H54 (cell line): Measurements from ENCODE around the gene STK11.

Source experiments
- DNase-seq: peaks from one replicate; pipeline ENCODE4 v3.0.0; 2011; ENCODE audit warnings: low spot score, mixed read lengths; ENCODE audit not compliant: insufficient read length
- FAIRE-seq: peaks from 3 replicates; lab custom pipeline; 2011; peaks lifted over from hg19 to GRCh38; lab: Jason Lieb, UNC
- POLR2A ChIP-seq: IDR thresholded peaks from 2 replicates; pipeline ENCODE4 v1.6.1; 2011; ENCODE audit warnings: low read depth, mild to moderate bottlenecking, low read length

Gene STK11

DNA sequence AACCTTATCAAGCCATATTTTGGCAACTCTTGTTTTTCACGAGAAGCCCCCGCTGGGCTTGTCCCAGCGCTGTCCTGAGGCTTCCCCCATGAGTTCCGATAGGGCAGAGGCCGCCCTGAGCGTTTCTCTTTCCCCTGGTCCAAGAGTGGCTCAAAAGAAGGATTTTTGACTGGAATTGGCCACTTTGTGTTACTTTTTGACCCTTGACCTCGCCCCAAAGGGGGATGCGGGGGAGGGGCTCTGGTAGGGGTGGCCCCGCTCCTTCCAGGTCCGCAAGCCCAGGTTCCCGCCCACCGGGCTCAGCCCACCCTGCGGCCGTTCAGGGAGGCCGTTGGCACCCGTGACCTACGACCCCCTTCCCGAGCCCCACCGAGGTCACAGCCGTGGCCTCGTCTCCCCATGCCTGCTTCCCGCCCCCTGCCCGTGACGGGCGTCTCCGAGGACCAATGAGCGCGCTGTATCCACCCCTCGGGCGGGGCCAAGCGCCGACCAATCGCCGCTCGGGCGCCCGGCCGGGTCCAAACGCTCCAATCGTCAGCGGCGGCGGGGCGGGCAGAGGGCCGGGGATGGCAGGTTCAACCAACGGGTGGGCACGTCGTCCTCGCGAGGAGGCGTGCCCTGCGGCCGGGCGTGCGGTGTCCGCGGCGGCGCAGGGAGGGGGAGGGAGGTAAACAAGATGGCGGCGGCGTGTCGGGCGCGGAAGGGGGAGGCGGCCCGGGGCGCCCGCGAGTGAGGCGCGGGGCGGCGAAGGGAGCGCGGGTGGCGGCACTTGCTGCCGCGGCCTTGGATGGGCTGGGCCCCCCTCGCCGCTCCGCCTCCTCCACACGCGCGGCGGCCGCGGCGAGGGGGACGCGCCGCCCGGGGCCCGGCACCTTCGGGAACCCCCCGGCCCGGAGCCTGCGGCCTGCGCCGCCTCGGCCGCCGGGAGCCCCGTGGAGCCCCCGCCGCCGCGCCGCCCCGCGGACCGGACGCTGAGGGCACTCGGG, at the start of gene STK11:
Gene STK11 (plus strand): TSS at position 665 of the 986 bp plus-strand sequence. CDS start 1,136 bp downstream, outside the sequence.
- peak; percentile 98 for DNase-seq
- peak; percentile 84 for TF ChIP-seq POLR2A
- no peak for FAIRE-seq

- no peak for DNase-seq
- no peak for FAIRE-seq
These were observed 49.2 kb upstream of the STK11 start for GRCh38 chr19:1156305-1156801.

GRCh38 chr19:1156830-1157615, 48.6 kb upstream of the STK11 start:
- FAIRE-seq, result no peak
- no peak for TF ChIP-seq POLR2A
- DNase-seq, result no peak

More at GRCh38 chr19:1156305-1156801, 49.2 kb upstream of the STK11 start:
- TF ChIP-seq POLR2A, result no peak

- DNase-seq (no peak), FAIRE-seq (no peak)
- TF ChIP-seq POLR2A, result no peak
These were observed 47.4 kb upstream of the STK11 start for GRCh38 chr19:1157931-1158884.

- TF ChIP-seq POLR2A, result no peak
- no peak for DNase-seq
- no peak for FAIRE-seq
These were observed 46.6 kb upstream of the STK11 start for GRCh38 chr19:1158885-1159448.

DNA sequence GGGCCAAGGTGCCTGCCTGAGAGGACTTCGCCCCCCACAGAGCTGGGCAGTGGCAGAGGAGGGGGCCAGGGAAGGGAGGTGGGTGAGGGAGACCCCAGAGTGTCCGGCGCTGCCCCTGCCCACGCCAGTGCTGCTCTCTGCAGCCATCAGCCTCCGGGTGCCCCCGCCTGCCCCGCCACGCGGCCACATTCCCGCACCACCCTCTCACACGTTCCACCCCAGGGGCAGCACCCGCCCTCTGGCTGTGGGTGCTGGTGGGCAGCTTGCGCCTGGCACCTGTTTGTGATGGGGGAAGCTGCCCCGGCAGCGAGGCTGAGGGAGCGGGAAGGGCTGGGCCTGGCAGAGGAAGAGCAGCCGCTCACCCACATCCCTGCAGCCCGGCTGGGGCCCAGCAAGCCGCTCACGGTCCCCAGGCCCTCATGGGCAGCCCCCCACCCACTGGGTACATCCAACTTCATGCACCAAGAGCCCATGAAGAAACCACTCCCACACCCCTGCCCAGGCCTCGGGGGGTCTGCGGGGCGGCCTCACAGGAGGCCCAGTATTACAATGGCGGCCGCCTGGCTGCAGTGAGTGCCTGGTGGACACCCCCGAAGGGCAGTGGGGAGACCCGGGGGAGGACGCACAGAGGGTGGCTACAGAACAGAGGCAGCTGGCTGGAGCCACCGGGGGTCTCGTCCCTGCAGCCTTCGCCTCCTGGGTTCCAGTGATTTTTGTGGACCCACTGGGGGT, 45.5 kb upstream of the STK11 start:
- no peak for FAIRE-seq

DNA sequence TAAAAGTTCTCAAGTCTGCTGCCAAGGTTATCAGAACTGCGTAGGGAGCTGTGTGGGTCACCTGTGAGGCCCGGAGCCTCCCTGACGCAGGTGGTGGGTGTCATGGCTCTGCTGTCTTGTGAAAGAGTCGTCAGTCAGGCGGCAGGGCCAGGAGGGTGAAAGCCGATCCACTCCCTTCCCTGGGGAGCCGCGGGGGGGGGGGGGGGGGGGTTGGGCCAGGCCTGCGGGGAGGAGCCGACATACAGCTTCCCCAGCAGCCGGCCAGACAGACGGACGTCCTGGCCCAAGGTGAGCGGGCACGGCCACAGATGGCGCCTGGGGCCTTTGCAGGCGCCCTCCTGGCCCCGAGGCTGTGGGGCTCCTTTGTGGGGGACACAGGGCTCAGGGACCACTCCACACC, 43.9 kb upstream of the STK11 start:
- DNase-seq, result peak; percentile 76
- no peak for FAIRE-seq
- TF ChIP-seq POLR2A, result no peak

More for the DNA sequence above, 45.5 kb upstream of the STK11 start:
- no peak for DNase-seq
- no peak for TF ChIP-seq POLR2A

- no peak for DNase-seq
- no peak for TF ChIP-seq POLR2A
- FAIRE-seq, result no peak
These were observed 42.9 kb upstream of the STK11 start for GRCh38 chr19:1162404-1163282.

DNA sequence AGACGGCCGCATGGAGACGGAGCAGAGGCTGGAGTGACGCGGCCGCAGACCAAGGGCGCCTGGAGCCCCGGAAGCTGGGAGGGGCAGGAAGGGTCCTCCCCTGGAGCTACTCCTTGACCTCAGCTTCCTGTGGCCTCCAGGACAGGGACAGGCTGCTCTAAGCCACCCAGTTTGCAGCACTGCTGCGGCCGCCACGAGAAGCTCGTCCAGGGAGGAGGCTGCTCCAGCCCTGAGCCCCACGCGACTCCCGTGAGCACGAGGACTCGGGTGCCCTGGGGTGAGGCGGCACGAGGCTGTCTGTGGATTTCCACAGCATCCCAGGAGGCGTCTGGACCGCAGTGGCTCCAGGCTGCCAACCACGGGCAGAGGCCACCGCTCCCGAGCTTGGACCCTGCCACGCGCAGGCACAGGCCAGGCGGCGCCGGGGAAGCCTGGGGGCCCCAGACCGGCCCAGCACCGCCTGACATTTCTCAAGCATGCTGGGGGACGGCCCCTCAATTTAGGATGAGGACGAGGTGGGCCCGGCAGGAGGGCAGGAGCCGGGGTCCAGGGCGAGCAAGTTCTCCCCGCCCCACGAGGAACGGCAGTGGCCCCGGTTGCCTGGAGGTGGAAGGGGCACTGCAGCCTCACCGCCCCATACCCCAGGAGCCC, 42.2 kb upstream of the STK11 start:
- FAIRE-seq (no peak), DNase-seq (no peak)
- TF ChIP-seq POLR2A, result no peak

- no peak for TF ChIP-seq POLR2A
- FAIRE-seq, result no peak
- no peak for DNase-seq
These were observed 41.5 kb upstream of the STK11 start for GRCh38 chr19:1163934-1164683.
